Stomach (tissue), 9 donors: ENCODE results near the gene SH3GLB2. TPM values are rescaled to one million over a fixed set of nuclear protein-coding genes. Genes with fewer than 3 reads are reported as not detected.

Experiments
- DNase-seq, 2 donors: peaks; one replicate each; pipeline versions ENCODE4 v3.0.0 to v3.0.0-alpha.2; 2013 to 2019
- H3K27ac ChIP-seq, 5 donors: fragments of 200-600 bp in 4 of 5; sonication (generic) in 4 of 5; one replicate each; pipeline ENCODE4 v1.5.1; 2013 to 2019; ENCODE audit warnings: mild to moderate bottlenecking in 1 of 5, moderate library complexity in 1 of 5
- H3K27me3 ChIP-seq, 3 donors: fragments of 200-600 bp; sonication (generic); one replicate each; pipeline ENCODE4 v1.5.1; 2017 to 2019; ENCODE audit warnings: mixed run types in 1 of 3
- H3K36me3 ChIP-seq, 4 donors: fragments of 200-600 bp; sonication (generic); 1 replicate in 3 of 4; 2 replicates in 1 of 4; pipeline ENCODE4 v1.5.1; 2016 to 2019
- H3K4me1 ChIP-seq, 4 donors: fragments of 200-600 bp; sonication (generic); one replicate each; pipeline ENCODE4 v1.5.1; 2016 to 2019
- H3K4me3 ChIP-seq, 4 donors: fragments of 200-600 bp; sonication (generic) in 3 of 4; one replicate each; pipeline ENCODE4 v1.5.1; 2016 to 2019; ENCODE audit warnings: mild to moderate bottlenecking in 1 of 4
- H3K9me3 ChIP-seq, 4 donors: fragments of 200-600 bp; sonication (generic); one replicate each; pipeline ENCODE4 v1.5.1; 2016 to 2019
- EP300 ChIP-seq: sonication (generic); formaldehyde crosslinking; IDR thresholded peaks from one replicate; pipeline ENCODE4 v1.6.1; 2017; ENCODE audit warnings: antibody characterized with exemption
- POLR2A ChIP-seq, 4 donors: fragments of 450-650 bp; IDR thresholded peaks; one replicate each; pipeline ENCODE4 v1.6.1; 2016; ENCODE audit warnings: antibody characterized with exemption in 4 of 4, control low read depth in 2 of 4, mild to moderate bottlenecking in 1 of 4, moderate library complexity in 1 of 4
- POLR2AphosphoS5 ChIP-seq, 3 donors: sonication (generic); formaldehyde crosslinking; IDR thresholded peaks; one replicate each; pipeline ENCODE4 v1.6.1; 2016; ENCODE audit warnings: antibody characterized with exemption in 3 of 3
- WGBS, 5 donors: extraction: QIAGEN DNeasy Blood & Tissue Kit in 3 of 5; methylation state at CpG; one replicate each; pipeline versions ENCODE4 v1.1.5 to v1.1.7; 2013 to 2018; 5-methylcytosine and 5-hydroxymethylcytosine counted together
- intact Hi-C: fragments of 100-400 bp; cut with DNase I; formaldehyde crosslinking; loops from one replicate; pipeline ENCODE4 v1.15.1; 2023; ENCODE audit warnings: low total_unique reads
- polyA plus RNA-seq, 3 donors: library from polyadenylated mRNA; stranded (reverse); fragments of 200-250 nt; gene quantifications; one replicate each; pipeline ENCODE4 v1.2.3, GENCODE V29; 2013
- total RNA-seq, 5 donors: library from RNA; depleted of rRNA; stranded (reverse); fragments of >200 nt; gene quantifications; one replicate each; pipeline versions ENCODE4 v1.1.0 to v1.2.3, GENCODE V29; 2014 to 2016
- TF ChIP-seq, protein P1 (sequence below), 7 experiments: fragments of 450-650 bp in 4 of 7; fragments of 200-600 bp in 3 of 7; sonication (generic) in 3 of 7; IDR thresholded peaks; one replicate each; pipeline ENCODE4 v1.5.1; 2016 to 2019; ENCODE audit warnings: antibody characterized with exemption in 7 of 7, control low read depth in 2 of 7, mild to moderate bottlenecking in 1 of 7
- donor health status: healthy with polysubstance abuse.
- donor health status: Bipolar disorder and iron deficiency.
- donor health status: healthy.

The SH3GLB2 gene
- total and polyA plus RNA-seq, 8 donors, result 50.5 to 408 (median 110) TPM

DNA sequence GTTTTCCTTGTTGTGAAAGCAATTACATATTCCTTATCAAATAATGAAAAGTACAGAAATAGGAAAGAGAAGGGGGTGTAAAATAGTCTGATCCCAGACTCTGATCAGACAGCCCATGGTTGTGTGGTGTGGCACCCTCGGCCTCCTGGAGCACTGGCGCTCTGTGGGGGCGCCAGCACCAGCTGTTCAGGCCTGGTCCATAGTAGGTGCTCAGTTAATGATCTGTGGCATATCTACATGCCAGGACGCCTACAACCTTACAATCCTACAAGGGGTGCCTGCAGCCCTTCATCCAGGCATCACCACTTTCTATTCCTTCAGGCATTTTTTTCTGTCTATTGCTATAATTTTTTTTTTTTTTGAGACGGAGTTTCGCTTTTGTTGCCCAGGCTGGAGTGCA lies 24.9 kb upstream of the SH3GLB2 start:
- intact Hi-C loops, result no loop called here
- Histone ChIP-seq H3K27ac (peak overlapping the region; percentile 74 to 86 (median 76)), H3K27me3 (no peaks in the 10 kb centered on the region), H3K4me3 (no peak overlapping the region), H3K4me1 (peaks cover 5 to 16% (median 14%) of the 10 kb centered on the region in 4 donors), H3K9me3 (no peaks in the 10 kb centered on the region), H3K36me3 (peaks cover 47 to 97% (median 93%) of the 10 kb centered on the region in 4 donors)
- 79 to 88% (median 85%) methylated on average over 6 of the region's 6 CpGs for WGBS, 5 donors
- no peak for TF ChIP-seq POLR2AphosphoS5 (IDR thresholded peaks at IDR 0.05)
- TF ChIP-seq POLR2A (IDR thresholded peaks at IDR 0.05), result no peak
- TF ChIP-seq EP300, result no peak
- TF ChIP-seq, protein P1, sequence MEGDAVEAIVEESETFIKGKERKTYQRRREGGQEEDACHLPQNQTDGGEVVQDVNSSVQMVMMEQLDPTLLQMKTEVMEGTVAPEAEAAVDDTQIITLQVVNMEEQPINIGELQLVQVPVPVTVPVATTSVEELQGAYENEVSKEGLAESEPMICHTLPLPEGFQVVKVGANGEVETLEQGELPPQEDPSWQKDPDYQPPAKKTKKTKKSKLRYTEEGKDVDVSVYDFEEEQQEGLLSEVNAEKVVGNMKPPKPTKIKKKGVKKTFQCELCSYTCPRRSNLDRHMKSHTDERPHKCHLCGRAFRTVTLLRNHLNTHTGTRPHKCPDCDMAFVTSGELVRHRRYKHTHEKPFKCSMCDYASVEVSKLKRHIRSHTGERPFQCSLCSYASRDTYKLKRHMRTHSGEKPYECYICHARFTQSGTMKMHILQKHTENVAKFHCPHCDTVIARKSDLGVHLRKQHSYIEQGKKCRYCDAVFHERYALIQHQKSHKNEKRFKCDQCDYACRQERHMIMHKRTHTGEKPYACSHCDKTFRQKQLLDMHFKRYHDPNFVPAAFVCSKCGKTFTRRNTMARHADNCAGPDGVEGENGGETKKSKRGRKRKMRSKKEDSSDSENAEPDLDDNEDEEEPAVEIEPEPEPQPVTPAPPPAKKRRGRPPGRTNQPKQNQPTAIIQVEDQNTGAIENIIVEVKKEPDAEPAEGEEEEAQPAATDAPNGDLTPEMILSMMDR (IDR thresholded peaks at IDR 0.05), result no peak
- DNase-seq, result no peak

DNA sequence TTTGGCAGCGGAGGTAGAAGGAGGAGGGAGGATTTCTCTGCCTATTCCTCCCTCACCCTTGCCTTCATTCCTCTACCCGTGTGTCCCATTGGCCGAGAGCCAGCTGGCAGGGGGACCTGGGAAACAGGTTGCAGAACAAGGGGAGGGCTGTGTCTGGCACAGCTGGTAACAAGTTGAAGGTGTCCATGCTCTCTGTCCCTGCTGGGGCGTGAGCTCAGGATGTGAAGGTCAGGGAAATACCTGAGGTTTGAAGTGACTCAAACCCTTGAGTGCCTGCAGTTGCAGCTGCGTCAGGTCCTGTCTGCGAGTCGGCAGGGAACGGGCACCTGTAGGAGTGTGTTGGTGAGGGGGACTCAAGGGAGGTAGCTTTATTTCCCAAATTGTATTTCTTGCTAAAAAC lies 24.5 kb upstream of the SH3GLB2 start:
- no peaks in the 10 kb centered on the region for H3K27me3 ChIP-seq

DNA sequence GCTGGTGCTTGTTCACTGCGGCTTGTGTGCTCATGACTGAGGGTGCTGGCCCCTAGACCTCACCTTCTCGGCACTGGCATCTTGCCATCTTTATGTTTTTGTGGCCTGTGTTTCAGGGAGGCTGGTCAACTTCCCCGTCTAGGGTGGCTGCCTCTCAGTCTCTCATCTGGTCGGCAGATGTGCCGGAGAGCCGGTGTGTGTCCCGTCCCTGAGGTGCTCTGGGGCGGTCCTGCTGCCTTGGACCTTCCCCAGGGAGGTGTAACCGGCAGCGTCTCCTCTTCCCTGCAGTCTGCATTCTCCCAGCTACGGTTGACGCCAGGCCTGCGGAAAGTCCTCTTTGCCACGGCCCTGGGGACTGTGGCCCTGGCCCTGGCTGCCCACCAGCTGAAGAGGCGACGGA lies 13.9 kb upstream of the SH3GLB2 start:
- Histone ChIP-seq H3K4me1 (peaks cover 19 to 35% (median 28%) of the 10 kb centered on the region in 4 donors), H3K27me3 (no peaks in the 10 kb centered on the region), H3K27ac (no peak overlapping the region), H3K9me3 (no peaks in the 10 kb centered on the region), H3K36me3 (peaks cover 53 to 71% (median 70%) of the 10 kb centered on the region in 4 donors), H3K4me3 (no peak overlapping the region)
- TF ChIP-seq, protein P1 (IDR thresholded peaks at IDR 0.05), result no peak
- TF ChIP-seq EP300, result no peak
- TF ChIP-seq POLR2A (IDR thresholded peaks at IDR 0.05), result no peak
- TF ChIP-seq POLR2AphosphoS5 (IDR thresholded peaks at IDR 0.05), result no peak
- intact Hi-C loops, result no loop called here
- DNase-seq, result no peak
- WGBS, 5 donors, result 88 to 95% (median 91%) methylated on average over 11 to 16 of the region's 16 CpGs

More for the DNA sequence above, 24.5 kb upstream of the SH3GLB2 start:
- Histone ChIP-seq H3K4me3 (no peak overlapping the region), H3K9me3 (no peaks in the 10 kb centered on the region), H3K27ac (peak overlapping the region; percentile 75 to 88 (median 81)), H3K36me3 (peaks cover 50 to 98% (median 94%) of the 10 kb centered on the region in 4 donors), H3K4me1 (peaks cover 5 to 16% (median 14%) of the 10 kb centered on the region in 4 donors)
- WGBS, 5 donors, result 34 to 59% (median 41%) methylated on average over 8 of the region's 8 CpGs
- intact Hi-C loops, result no loop called here
- TF ChIP-seq EP300 (no peak), POLR2A (IDR thresholded peaks at IDR 0.05) (no peak), POLR2AphosphoS5 (IDR thresholded peaks at IDR 0.05) (peak in 2 of 3 donors; percentile 82 to 90)
- TF ChIP-seq, protein P1 (IDR thresholded peaks at IDR 0.05), result no peak
- DNase-seq, result peak; percentile 93 to 99

DNA sequence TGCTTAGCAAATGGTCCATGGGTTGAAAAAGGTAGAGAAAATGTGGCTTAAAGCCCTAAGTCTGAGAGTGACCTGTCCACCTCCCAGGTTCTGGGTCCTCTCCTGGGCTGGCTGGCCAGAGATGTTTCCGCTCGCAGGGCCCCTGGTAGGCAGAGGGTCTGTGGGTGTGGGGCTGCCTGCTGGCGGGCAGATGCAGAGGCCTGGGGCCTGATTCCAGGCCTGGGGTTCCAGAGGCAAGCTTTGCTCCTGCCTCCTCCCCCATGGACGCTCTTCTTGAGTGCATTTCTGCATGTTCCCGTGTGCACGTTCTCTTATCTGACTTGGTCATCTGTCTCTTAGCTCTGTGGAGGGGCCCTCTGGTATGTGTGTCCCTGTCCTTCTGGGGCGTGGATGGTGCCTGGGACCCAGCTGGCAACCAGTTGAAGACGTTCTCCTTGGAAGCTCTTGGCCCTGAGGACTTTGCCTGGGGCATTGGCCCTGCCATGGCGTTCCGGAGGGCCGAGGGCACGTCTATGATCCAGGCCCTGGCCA lies 12.0 kb upstream of the SH3GLB2 start:
- peaks cover 41 to 53% (median 52%) of the 10 kb centered on the region in 4 donors for H3K36me3 ChIP-seq
- no peaks in the 10 kb centered on the region for H3K9me3 ChIP-seq
- no peaks in the 10 kb centered on the region for H3K27me3 ChIP-seq
- H3K27ac ChIP-seq, result no peak overlapping the region
- H3K4me1 ChIP-seq, result peaks cover 25 to 44% (median 37%) of the 10 kb centered on the region in 4 donors
- no peak overlapping the region for H3K4me3 ChIP-seq
- 91 to 95% (median 93%) methylated on average over 12 of the region's 12 CpGs for whole genome bisulfite sequencing, 5 donors
- no peak for DNase-seq
- intact Hi-C loops, result no loop called here
- TF ChIP-seq EP300 (no peak), POLR2A (IDR thresholded peaks at IDR 0.05) (no peak), POLR2AphosphoS5 (IDR thresholded peaks at IDR 0.05) (no peak)
- TF ChIP-seq, protein P1 (IDR thresholded peaks at IDR 0.05), result no peak
